GM12874 (cell line): ENCODE data around the gene UBE3C.

Source experiments
- CTCF ChIP-seq: IDR thresholded peaks from 2 replicates; pipeline ENCODE4 v1.5.1; 2011; ENCODE audit warnings: low read depth, mild to moderate bottlenecking, control low read depth, low read length, moderate library complexity; ENCODE audit not compliant: insufficient read depth

The UBE3C gene

GRCh38 chr7:157138424-157139110 is at the start of gene UBE3C:
Gene UBE3C (plus strand): TSS chr7:157138926. CDS start chr7:157139273, 347 bp downstream.
- no peak for TF ChIP-seq CTCF

GRCh38 chr7:157089100-157089610 is 49.6 kb upstream of the UBE3C start:
- TF ChIP-seq CTCF = no peak

GRCh38 chr7:157090485-157091165 is 48.1 kb upstream of the UBE3C start:
- TF ChIP-seq CTCF = no peak

- TF ChIP-seq CTCF = no peak
Observed at GRCh38 chr7:157096286-157097055, 42.3 kb upstream of the UBE3C start.

GRCh38 chr7:157097056-157097329 is 41.7 kb upstream of the UBE3C start:
- TF ChIP-seq CTCF = no peak

- TF ChIP-seq CTCF = no peak
Observed at GRCh38 chr7:157097569-157097968, 41.2 kb upstream of the UBE3C start.

- TF ChIP-seq CTCF = no peak
Observed at GRCh38 chr7:157111311-157111710, 27.4 kb upstream of the UBE3C start.
